Measurements from ENCODE around the gene KAT2B. TPM values are rescaled to one million over a fixed set of nuclear protein-coding genes. Genes with fewer than 3 reads are reported as not detected.

The KAT2B gene
- total and polyA plus RNA-seq, 2 of the 8 experiments (the other 6 are each of a cell fraction or from before 2014, with no cell fraction given) = 0.24 to 0.91 TPM

GRCh38 chr3:20141851-20142250 is 101.6 kb downstream of the KAT2B start (continued):
- no peak for TF ChIP-seq MAFK (IDR thresholded peaks at IDR 0.05; ENCODE audit: low read depth, low read length)
- no peak for TF ChIP-seq ATF3 (IDR thresholded peaks at IDR 0.05; ENCODE audit: insufficient read depth, low read depth, low read length)
- no peak for TF ChIP-seq SIRT6 (IDR thresholded peaks at IDR 0.05; ENCODE audit: low read length)
- no peak for TF ChIP-seq TAF7 (optimal IDR thresholded peaks at IDR 0.05; ENCODE audit: borderline replicate concordance, low read depth, low read length)
